ENCODE measurements around the gene GAPVD1.
"Not testable (repeated sequence)": the region's sequence is repeated elsewhere in the genome, so short reads cannot be mapped to it uniquely, and the experiment has no call there.

The GAPVD1 gene

DNA sequence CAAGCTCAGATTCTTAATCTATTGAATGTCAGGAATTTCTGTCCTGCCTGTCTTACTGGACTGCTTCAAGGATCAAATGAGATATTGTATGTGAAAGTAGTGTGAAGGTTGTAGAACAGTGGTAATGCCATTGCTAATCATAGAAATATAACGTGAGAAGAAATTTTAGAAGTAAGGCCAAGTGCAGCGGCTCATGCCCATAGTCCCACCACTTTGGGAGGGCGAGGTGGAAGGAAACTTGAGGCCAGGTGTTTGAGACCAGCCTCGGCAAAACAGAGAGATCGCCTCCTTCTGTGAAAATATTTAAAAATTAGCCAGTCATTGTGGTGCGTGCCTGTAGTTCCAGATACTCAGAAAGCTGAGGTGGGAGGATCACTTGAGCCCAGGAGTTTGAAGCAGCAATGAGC lies 15.4 kb upstream of the GAPVD1 start:
- DNase-seq (ENCODE audit: low spot score): no peak

DNA sequence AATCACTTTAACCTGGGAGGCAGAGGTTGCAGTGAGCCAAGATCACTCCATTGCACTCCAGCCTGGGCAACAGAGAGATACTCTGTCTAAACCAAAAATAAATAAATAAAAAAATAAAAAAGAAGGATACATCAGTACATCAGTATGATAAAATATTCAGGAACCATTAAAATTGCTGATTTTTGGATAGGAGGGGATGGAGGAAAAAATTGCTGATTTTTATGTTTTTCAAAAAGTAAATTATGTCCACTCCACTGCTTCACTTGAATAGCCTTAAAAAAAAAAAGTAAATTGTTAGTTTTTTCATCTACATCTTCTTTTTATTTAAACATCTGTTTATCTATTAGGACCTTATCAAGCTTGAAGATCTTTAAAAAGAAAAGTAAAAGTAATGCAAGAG lies 7.4 kb upstream of the GAPVD1 start:
- DNase-seq (ENCODE audit: low spot score): no peak

DNA sequence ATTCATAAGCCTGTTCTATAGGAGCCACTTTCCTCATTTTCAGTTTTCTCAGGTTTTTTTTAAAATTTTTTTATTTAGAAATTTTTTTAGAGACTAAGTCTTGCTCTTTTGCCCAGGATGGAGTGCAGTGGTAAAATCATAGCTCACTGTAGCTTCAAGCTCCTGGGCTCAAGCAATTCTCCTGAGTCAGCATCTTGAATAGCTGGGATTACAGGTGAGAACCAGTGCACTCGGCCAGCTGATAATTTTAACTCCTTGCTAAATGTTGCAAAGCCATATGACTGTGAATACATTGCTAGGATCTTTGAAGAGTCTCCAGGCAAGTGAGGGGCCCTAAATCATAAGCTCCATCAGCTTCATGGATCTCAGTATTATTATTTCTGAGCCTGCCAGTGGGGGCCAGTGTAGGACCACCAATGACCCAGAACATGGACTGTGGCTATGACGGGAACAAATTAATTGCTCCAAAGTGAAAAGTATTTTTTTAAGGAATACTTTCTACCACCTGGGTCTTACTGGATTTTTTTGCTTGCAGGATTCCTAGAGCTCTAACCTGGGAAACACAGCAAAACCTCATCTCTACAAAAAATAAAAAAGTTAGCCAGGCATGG lies 5.7 kb upstream of the GAPVD1 start:
- DNase-seq (ENCODE audit: low spot score): no peak

DNA sequence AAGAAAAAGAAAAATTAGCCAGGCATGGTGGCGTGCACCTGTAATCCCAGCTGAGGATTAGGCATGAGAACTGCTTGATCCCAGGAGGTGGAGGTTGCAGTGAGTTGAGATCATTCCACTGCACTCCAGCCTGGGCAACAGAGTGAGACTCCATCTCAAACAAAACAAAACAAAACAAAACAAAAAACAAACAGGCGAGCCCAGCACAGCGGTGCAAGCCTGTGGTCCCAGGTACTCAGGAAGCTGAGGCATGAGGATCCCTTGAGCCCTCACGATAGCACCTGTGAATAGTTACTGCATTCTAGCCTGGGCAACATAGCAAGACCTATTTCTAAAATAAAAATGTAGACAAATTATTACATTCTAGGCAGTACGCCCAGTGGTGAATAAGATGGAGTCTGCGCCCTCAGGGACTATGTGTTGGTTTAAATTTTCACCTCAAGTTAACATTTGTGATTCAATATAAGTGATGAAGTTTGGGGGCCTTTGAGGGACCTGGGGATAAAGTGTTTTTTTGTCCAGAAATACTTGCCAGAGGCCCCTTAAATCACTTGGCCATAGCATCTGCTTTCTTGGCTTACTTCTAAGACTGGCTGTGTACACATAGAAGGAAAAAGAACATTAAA lies 3.4 kb upstream of the GAPVD1 start:
- DNase-seq (ENCODE audit: low spot score): no peak

GRCh38 chr9:125258832-125259534 lies 2.6 kb upstream of the GAPVD1 start:
- DNase-seq (ENCODE audit: low spot score): no peak

DNA sequence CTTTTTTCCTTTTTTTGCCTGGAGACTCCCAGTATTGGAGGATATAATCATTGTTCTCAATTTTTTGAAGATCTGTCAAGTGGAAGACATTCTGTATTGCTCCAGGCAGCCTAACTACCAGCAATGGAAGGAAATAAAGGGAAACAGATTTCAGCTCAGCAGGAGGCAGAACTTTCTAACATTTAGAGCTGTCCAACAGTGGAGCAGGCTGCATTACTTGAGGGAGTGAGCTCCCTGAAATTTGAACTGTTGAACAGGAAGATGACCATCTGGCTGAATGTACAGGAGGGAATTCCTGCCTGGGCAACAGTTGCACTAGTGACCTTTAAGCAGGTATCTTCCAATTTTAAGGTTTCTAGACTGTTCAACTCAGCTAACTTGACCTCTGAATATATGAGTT lies 1.1 kb upstream of the GAPVD1 start:
- no peak for DNase-seq (ENCODE audit: low spot score)

- no peak for DNase-seq (ENCODE audit: low spot score)
Measured at GRCh38 chr9:125262294-125262991, 817 bp downstream of the GAPVD1 start.

DNA sequence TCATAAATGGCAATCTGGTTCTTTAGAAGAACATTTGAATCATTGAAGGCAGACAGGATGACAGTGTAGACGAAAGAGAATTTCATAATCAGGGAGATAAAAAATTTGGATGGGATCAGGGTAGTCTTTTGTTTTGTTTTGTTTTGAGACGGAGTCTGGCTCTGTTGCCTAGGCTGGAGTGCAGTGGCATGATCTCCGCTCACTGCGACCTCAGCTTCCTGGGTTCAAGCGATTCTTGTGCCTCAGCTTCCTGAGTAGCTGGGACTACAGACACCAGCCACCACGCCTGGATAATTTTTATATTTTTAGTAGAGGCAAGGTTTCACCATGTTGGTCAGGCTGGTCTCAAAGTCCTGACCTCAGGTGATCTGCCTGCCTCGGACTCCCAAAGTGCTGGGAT lies 2.4 kb downstream of the GAPVD1 start:
- DNase-seq (ENCODE audit: low spot score): not testable (repeated sequence)

DNA sequence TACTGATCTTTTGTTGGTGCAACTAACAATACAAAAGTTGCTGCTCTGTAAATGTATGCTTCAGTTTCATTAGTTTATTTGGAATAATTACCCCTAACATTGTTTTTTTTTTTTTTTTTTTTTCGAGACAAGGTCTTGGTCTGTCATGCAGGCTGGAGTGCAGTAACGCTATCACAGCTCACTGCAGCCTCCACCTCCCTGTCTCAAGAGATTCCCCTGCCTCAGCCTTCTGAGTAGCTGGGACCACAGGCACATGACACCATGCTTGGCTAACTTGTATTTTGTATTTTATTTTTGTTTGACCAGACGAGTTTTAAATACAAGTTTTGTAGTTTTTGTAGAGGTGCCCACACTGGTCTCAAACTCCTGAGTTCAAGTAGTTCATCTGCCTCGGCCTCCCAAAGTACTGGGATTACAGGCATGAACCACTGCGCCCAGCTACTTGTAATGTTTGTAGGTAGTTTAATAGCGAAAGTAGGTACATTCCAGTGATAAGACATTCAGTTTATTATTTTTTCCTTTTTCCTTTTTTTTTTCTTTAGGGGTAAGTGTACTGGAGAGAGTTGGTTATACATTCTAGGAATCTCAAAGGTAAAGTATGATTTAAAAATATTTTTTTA lies 6.9 kb downstream of the GAPVD1 start:
- no peak for DNase-seq (ENCODE audit: low spot score)

GRCh38 chr9:125269014-125269397 lies 7.4 kb downstream of the GAPVD1 start:
- no peak for DNase-seq (ENCODE audit: low spot score)

DNA sequence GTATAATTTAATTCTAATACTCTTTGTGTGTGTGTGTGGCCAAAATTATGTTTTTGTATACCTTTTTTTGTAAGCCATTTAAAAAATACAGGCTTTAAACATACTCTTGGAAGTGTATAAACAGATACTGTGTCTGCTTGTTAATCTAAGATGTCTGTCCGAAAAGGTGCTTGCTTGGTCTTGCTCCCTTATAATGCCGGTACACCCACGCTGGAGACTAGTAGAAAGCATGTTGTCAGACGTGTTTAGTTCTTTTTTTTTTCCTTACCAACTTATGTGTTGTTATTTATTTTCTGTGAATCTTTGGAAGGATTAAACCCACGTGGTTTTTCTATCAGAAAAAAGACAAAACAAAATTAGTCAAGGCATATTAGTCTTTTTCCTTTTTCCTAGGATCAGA lies 9.5 kb downstream of the GAPVD1 start:
- DNase-seq (ENCODE audit: low spot score): no peak

DNA sequence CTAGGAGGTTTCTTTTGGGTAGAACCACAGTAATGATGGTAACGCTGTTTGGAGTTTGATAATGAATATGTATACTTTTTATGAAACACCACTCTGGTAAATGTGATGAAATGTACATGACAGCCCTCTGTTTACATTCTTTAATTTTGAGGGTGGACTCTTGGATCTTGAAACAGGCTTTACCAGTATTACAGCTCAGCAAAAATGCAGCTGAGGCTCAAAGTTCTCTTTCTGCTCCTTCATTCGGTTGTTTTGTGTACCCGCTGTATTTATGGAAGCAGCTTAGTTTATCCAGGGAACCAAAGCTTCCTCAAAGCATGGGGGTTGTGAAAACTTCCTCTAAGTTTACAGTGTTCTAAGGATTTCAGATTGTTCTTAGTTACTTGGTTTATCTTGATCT lies 11.1 kb downstream of the GAPVD1 start:
- no peak for DNase-seq (ENCODE audit: low spot score)

DNA sequence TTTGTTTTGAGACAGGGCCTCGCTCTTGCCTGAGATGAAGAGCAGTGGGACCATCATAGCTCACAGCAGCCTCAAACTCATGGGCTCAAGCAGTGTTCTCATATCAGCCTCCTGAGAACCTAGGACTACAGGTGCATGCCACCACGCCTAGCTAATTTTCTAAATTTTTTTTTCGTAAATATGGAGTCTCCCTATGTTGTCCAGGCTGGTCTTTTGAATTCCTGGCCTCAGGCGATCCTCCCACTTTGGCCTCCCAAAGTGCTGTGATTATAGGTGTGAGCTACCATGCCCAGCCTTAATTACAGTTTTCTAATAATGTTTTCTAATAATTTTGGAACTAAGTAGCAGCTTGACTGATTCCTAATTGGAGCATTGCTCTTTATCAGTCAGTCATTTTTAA lies 15.1 kb downstream of the GAPVD1 start:
- DNase-seq (ENCODE audit: low spot score): no peak

GRCh38 chr9:125277411-125277810 lies 15.8 kb downstream of the GAPVD1 start:
- no peak for DNase-seq (ENCODE audit: low spot score)

DNA sequence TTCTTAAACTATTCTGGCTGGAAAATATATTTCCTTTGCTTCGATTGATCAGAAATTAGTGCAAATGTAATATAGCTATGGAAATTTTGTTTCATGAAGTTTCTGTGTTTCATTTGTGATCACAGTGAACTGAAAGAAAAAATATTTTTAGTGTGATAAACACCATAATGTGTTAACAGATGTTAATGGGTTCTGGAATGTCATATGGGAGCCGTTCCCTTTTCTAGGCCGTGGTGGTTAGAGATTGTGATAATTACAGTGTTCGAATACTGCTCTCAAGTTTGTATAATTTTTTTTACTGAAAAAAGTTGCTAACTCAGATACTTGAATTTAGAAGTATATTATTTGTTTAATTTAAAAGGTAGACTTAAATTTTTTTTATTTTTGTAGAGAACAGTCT lies 19.3 kb downstream of the GAPVD1 start:
- DNase-seq (ENCODE audit: low spot score): no peak

DNA sequence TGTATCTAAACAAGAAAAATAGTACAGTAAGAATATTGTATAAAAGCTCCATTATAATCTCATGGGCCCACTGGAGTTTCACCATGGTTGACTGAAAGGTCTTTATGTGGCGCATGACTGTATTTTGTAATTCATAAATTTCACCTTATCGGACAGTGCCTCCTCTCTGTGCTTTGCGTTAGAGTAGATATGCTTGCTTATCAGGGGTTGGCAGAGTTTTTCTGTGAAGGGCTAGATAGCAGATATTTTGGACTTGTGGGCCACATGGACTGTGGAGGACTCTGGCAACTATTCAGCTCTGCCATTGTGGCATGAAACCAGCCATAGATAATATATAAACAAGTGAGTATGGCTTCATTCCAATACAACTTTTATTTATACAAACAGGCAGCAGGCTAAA lies 23.2 kb downstream of the GAPVD1 start:
- DNase-seq (ENCODE audit: low spot score): no peak

GRCh38 chr9:125286935-125287433 lies 25.4 kb downstream of the GAPVD1 start:
- DNase-seq (ENCODE audit: low spot score): not testable (repeated sequence)

- no peak for DNase-seq (ENCODE audit: low spot score)
Measured at GRCh38 chr9:125293134-125293533, 31.5 kb downstream of the GAPVD1 start.

- no peak for DNase-seq (ENCODE audit: low spot score)
Measured at GRCh38 chr9:125295657-125296056, 34.0 kb downstream of the GAPVD1 start.

DNA sequence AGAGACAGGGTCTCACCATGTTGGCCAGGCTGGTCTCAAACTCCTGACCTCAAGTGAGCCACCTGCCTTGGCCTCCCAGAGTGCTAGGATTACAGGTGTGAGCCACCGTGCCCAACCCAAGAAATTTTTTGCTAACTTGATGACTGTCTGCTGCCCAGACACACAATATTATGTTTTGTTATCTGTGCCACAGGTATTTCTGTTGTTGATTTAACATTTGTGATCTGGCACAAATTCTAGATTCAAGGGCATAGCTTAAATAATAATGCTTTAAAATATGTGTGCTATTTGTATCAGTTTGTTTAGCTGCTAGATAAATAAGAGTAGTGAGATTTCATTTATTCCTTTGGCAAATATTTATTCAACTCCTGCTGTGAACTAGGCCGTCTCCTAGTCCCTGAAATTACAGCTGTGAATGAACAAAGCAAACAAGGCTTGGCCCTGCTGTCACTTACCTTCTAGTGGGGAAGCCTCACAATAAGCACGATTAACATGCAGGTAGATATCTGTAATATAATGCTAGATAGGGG lies 35.3 kb downstream of the GAPVD1 start:
- DNase-seq (ENCODE audit: low spot score): no peak

DNA sequence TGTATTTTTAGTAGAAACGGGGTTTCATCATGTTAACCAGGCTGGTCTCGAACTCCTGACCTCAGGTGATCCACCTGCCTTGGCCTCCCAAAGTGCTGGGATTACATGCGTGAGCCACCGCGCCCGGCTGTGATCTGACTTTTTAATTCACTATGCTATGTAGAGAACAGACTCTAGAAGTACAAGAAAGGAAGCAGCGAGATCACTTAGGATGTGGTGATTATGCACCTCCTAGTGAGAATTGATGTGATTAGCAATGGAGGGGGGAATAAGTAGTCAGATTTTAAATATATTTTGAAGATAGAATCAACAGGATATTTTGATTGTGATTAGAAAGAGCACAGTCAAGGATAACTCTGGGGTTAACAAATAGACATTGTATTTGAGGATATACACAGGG lies 36.3 kb downstream of the GAPVD1 start:
- no peak for DNase-seq (ENCODE audit: low spot score)

DNA sequence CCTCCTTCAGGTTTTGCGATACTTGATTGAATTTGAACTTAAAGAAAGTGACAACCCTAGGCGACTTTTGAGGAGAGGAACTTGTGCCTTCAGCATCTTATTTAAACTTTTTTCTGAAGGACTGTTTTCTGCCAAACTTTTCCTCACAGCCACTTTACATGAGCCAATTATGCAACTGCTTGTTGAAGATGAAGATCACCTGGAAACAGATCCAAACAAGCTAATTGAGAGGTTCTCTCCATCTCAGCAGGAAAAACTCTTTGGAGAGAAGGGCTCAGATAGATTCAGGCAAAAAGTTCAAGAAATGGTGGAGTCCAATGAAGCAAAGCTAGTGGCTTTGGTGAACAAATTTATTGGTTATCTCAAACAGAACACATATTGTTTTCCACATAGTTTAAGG lies 40.6 kb downstream of the GAPVD1 start:
- no peak for DNase-seq (ENCODE audit: low spot score)

Data from kidney capillary endothelial cell (primary cell).